Neural progenitor cell (in vitro differentiated cells): ENCODE results near the gene RHOBTB3. TPM values are rescaled to one million over a fixed set of nuclear protein-coding genes. Genes with fewer than 3 reads are reported as not detected.
A peak's percentile ranks its signal among the peaks of the same experiment; 100 is the strongest.

ENCODE experiments used
- DNase-seq: peaks from one replicate; pipeline ENCODE4 v3.0.0-alpha.2; 2016; ENCODE audit warnings: low spot score
- H2AFZ ChIP-seq: fragments of 200-600 bp; sonication (generic); replicated peaks from 2 replicates; pipeline ENCODE4 v1.6.1; 2016; ENCODE audit warnings: antibody characterized with exemption
- H3F3A ChIP-seq: fragments of 200-600 bp; sonication (generic); 2 replicates; pipeline ENCODE4 v1.6.1; 2016; ENCODE audit warnings: antibody characterized with exemption, low read depth
- H3K27ac ChIP-seq: fragments of 200-600 bp; sonication (generic); 2 replicates; pipeline ENCODE4 v1.5.1; 2016; ENCODE audit warnings: mild to moderate bottlenecking
- H3K27me3 ChIP-seq: fragments of 200-600 bp; sonication (generic); 2 replicates; pipeline ENCODE4 v1.6.1; 2016; ENCODE audit warnings: mild to moderate bottlenecking, moderate library complexity
- H3K36me3 ChIP-seq: fragments of 200-600 bp; sonication (generic); 2 replicates; pipeline ENCODE4 v1.5.1; 2016
- H3K4me1 ChIP-seq: fragments of 200-600 bp; sonication (generic); 2 replicates; pipeline ENCODE4 v1.6.1; 2016; ENCODE audit warnings: mixed run types
- H3K4me2 ChIP-seq: fragments of 200-600 bp; sonication (generic); 2 replicates; pipeline ENCODE4 v1.6.1; 2016
- H3K4me3 ChIP-seq: fragments of 200-600 bp; sonication (generic); 2 replicates; pipeline ENCODE4 v1.5.1; 2016
- H3K79me2 ChIP-seq: fragments of 200-600 bp; sonication (generic); 2 replicates; pipeline ENCODE4 v1.6.1; 2016; ENCODE audit warnings: low read depth
- H3K9ac ChIP-seq: fragments of 200-600 bp; sonication (generic); 2 replicates; pipeline ENCODE4 v1.6.1; 2016
- H3K9me3 ChIP-seq: fragments of 200-600 bp; sonication (generic); 2 replicates; pipeline ENCODE4 v1.5.1; 2016; ENCODE audit warnings: low read depth
- H4K20me1 ChIP-seq: fragments of 200-600 bp; sonication (generic); 2 replicates; pipeline ENCODE4 v1.6.1; 2016; ENCODE audit warnings: low read depth
- H3K27ac Mint-ChIP-seq: 3 replicates; pipeline ENCODE4 v1.8.0; 2021; ENCODE audit warnings: mixed read lengths
- H3K27me3 Mint-ChIP-seq: 2 replicates; pipeline ENCODE4 v1.8.0; 2022; ENCODE audit warnings: low read depth, mild to moderate bottlenecking, inconsistent platforms, moderate library complexity, mixed read lengths; ENCODE audit not compliant: insufficient read depth
- H3K36me3 Mint-ChIP-seq: 3 replicates; pipeline ENCODE4 v1.8.0; 2021; ENCODE audit warnings: mixed read lengths
- H3K4me1 Mint-ChIP-seq: 3 replicates; pipeline ENCODE4 v1.8.0; 2021; ENCODE audit warnings: mixed read lengths
- H3K4me3 Mint-ChIP-seq: 3 replicates; pipeline ENCODE4 v1.8.0; 2021; ENCODE audit warnings: mild to moderate bottlenecking, moderate library complexity, mixed read lengths
- H3K9me3 Mint-ChIP-seq: 3 replicates; pipeline ENCODE4 v1.8.0; 2020; ENCODE audit warnings: mixed read lengths
- CTCF ChIP-seq: fragments of 200-600 bp; sonication (generic); IDR thresholded peaks from 2 replicates; pipeline ENCODE4 v1.5.1; 2017; ENCODE audit warnings: antibody characterized with exemption, mild to moderate bottlenecking
- EZH2 ChIP-seq: fragments of 200-600 bp; sonication (generic); IDR thresholded peaks from 2 replicates; pipeline ENCODE4 v1.6.1; 2017; ENCODE audit warnings: antibody characterized with exemption, mild to moderate bottlenecking, moderate library complexity
- EZH2phosphoT487 ChIP-seq: fragments of 200-600 bp; sonication (generic); IDR thresholded peaks from 2 replicates; pipeline ENCODE4 v1.6.1; 2017; ENCODE audit warnings: antibody characterized with exemption
- total RNA-seq: library from RNA; depleted of rRNA; stranded (reverse); fragments of >200 nt; gene quantifications from 2 replicates; pipeline ENCODE4 v1.2.3, GENCODE V29; 2015; ENCODE audit warnings: low replicate concordance

Gene RHOBTB3
- total RNA-seq, 1 donor from 2014 or later: 3.6 TPM

GRCh38 chr5:95731571-95732554 is 727 bp downstream of the RHOBTB3 start:
- H3K4me1 ChIP-seq: peaks cover 3% of the 10 kb centered on the region
- H3K27ac ChIP-seq: no peak overlapping the region
- H3K9ac ChIP-seq: no peak overlapping the region
- peak overlapping the region; percentile 95 for H2AFZ ChIP-seq
- Mint-ChIP-seq H3K9me3 (no peaks in the 10 kb centered on the region), H3K27ac (peak overlapping the region; percentile 47), H3K27me3 (peaks cover 2% of the 10 kb centered on the region), H3K4me3 (peak overlapping the region; percentile 91), H3K4me1 (peaks cover 22% of the 10 kb centered on the region), H3K36me3 (no peaks in the 10 kb centered on the region)
- H3K27me3 ChIP-seq: peaks cover 76% of the 10 kb centered on the region
- H3K4me3 ChIP-seq: peak overlapping the region; percentile 66
- H3K4me2 ChIP-seq: peak overlapping the region; percentile 83
- no peaks in the 10 kb centered on the region for H3K9me3 ChIP-seq
- H3K79me2 ChIP-seq: no peaks in the 10 kb centered on the region
- H3K36me3 ChIP-seq: no peaks in the 10 kb centered on the region
- no peaks in the 10 kb centered on the region for H3F3A ChIP-seq
- no peaks in the 10 kb centered on the region for H4K20me1 ChIP-seq
- TF ChIP-seq EZH2: peak; percentile 67
- peak; percentile 30 for TF ChIP-seq EZH2phosphoT487
- no peak for TF ChIP-seq CTCF
- DNase-seq: peak; percentile 61

- Histone ChIP-seq H3K9ac (no peak overlapping the region), H3K4me1 (peaks cover 3% of the 10 kb centered on the region), H3K9me3 (no peaks in the 10 kb centered on the region), H3K27me3 (peaks cover 66% of the 10 kb centered on the region), H4K20me1 (no peaks in the 10 kb centered on the region), H3F3A (no peaks in the 10 kb centered on the region), H3K27ac (no peak overlapping the region), H3K4me3 (no peak overlapping the region), H3K4me2 (no peak overlapping the region), H3K36me3 (no peaks in the 10 kb centered on the region), H2AFZ (no peak overlapping the region), H3K79me2 (no peaks in the 10 kb centered on the region)
- Mint-ChIP-seq H3K27ac (no peak overlapping the region), H3K27me3 (peaks cover 2% of the 10 kb centered on the region), H3K4me1 (peaks cover 22% of the 10 kb centered on the region), H3K4me3 (peak overlapping the region; percentile 91), H3K9me3 (no peaks in the 10 kb centered on the region), H3K36me3 (peaks cover 1% of the 10 kb centered on the region)
- no peak for DNase-seq
- TF ChIP-seq CTCF (no peak), EZH2 (no peak), EZH2phosphoT487 (no peak)
These were observed 2.0 kb downstream of the RHOBTB3 start for GRCh38 chr5:95733107-95733665.

- Mint-ChIP-seq H3K27ac (no peak overlapping the region), H3K36me3 (peaks cover 7% of the 10 kb centered on the region)
- no peak overlapping the region for H3K4me2 ChIP-seq
These were observed 3.1 kb downstream of the RHOBTB3 start for GRCh38 chr5:95734187-95734586.

More at GRCh38 chr5:95734187-95734586, 3.1 kb downstream of the RHOBTB3 start:
- no peaks in the 10 kb centered on the region for H3K79me2 ChIP-seq
- H3K9me3 ChIP-seq: no peaks in the 10 kb centered on the region
- H3K9me3 Mint-ChIP-seq: no peaks in the 10 kb centered on the region
- no peak overlapping the region for H3K27ac ChIP-seq
- no peak overlapping the region for H2AFZ ChIP-seq
- no peaks in the 10 kb centered on the region for H3F3A ChIP-seq
- H3K27me3 ChIP-seq: peaks cover 56% of the 10 kb centered on the region
- H3K4me3 Mint-ChIP-seq: no peak overlapping the region
- H3K4me1 ChIP-seq: peaks cover 3% of the 10 kb centered on the region
- no peaks in the 10 kb centered on the region for H4K20me1 ChIP-seq
- TF ChIP-seq EZH2phosphoT487 (no peak), EZH2 (no peak), CTCF (no peak)
- H3K27me3 Mint-ChIP-seq: peaks cover 2% of the 10 kb centered on the region
- H3K4me1 Mint-ChIP-seq: peaks cover 22% of the 10 kb centered on the region
- H3K4me3 ChIP-seq: no peak overlapping the region
- no peaks in the 10 kb centered on the region for H3K36me3 ChIP-seq
- H3K9ac ChIP-seq: no peak overlapping the region
- DNase-seq: no peak
